Measurements from ENCODE around the gene IL1R2. TPM values are rescaled to one million over a fixed set of nuclear protein-coding genes. Genes with fewer than 3 reads are reported as not detected.

The IL1R2 gene
- total RNA-seq, 1 donor from 2014 or later, result not detected

GRCh38 chr2:102040229-102040628 is 48.5 kb downstream of the IL1R2 start:
- peaks cover 16% of the 10 kb centered on the region for H3K9me3 Mint-ChIP-seq (ENCODE audit: unreplicated experiment)
- no peak overlapping the region for H3K4me3 Mint-ChIP-seq (ENCODE audit: unreplicated experiment)
- peaks cover 6% of the 10 kb centered on the region for H3K36me3 Mint-ChIP-seq (ENCODE audit: unreplicated experiment)
- no peak for TF ChIP-seq CTCF (IDR thresholded peaks at IDR 0.05; ENCODE audit: partially characterized antibody, unreplicated experiment)
- peaks cover 17% of the 10 kb centered on the region for H3K27me3 Mint-ChIP-seq (ENCODE audit: unreplicated experiment)
- peaks cover 5% of the 10 kb centered on the region for H3K4me1 Mint-ChIP-seq (ENCODE audit: low read depth, unreplicated experiment)
- DNase-seq, result no peak
- H3K27ac Mint-ChIP-seq (ENCODE audit: unreplicated experiment), result no peak overlapping the region

- H3K9me3 Mint-ChIP-seq (ENCODE audit: unreplicated experiment), result peaks cover 16% of the 10 kb centered on the region
- DNase-seq, result no peak
- no peak overlapping the region for H3K27ac Mint-ChIP-seq (ENCODE audit: unreplicated experiment)
- H3K4me1 Mint-ChIP-seq (ENCODE audit: low read depth, unreplicated experiment), result peaks cover 5% of the 10 kb centered on the region
- no peak for TF ChIP-seq CTCF (IDR thresholded peaks at IDR 0.05; ENCODE audit: partially characterized antibody, unreplicated experiment)
- peaks cover 17% of the 10 kb centered on the region for H3K27me3 Mint-ChIP-seq (ENCODE audit: unreplicated experiment)
- no peak overlapping the region for H3K4me3 Mint-ChIP-seq (ENCODE audit: unreplicated experiment)
- peaks cover 4% of the 10 kb centered on the region for H3K36me3 Mint-ChIP-seq (ENCODE audit: unreplicated experiment)
Measured at GRCh38 chr2:102041351-102041750, 49.6 kb downstream of the IL1R2 start.

- H3K9me3 Mint-ChIP-seq (ENCODE audit: unreplicated experiment), result peaks cover 13% of the 10 kb centered on the region
- peaks cover 5% of the 10 kb centered on the region for H3K4me1 Mint-ChIP-seq (ENCODE audit: low read depth, unreplicated experiment)
- H3K27me3 Mint-ChIP-seq (ENCODE audit: unreplicated experiment), result peaks cover 14% of the 10 kb centered on the region
- TF ChIP-seq CTCF (IDR thresholded peaks at IDR 0.05; ENCODE audit: partially characterized antibody, unreplicated experiment), result no peak
- no peak overlapping the region for H3K27ac Mint-ChIP-seq (ENCODE audit: unreplicated experiment)
- no peaks in the 10 kb centered on the region for H3K36me3 Mint-ChIP-seq (ENCODE audit: unreplicated experiment)
- DNase-seq, result no peak
- H3K4me3 Mint-ChIP-seq (ENCODE audit: unreplicated experiment), result no peak overlapping the region
Measured at GRCh38 chr2:102042196-102043081, 50.7 kb downstream of the IL1R2 start.

- Mint-ChIP-seq H3K36me3 (ENCODE audit: unreplicated experiment) (no peaks in the 10 kb centered on the region), H3K9me3 (ENCODE audit: unreplicated experiment) (peaks cover 10% of the 10 kb centered on the region), H3K4me1 (ENCODE audit: low read depth, unreplicated experiment) (peaks cover 5% of the 10 kb centered on the region), H3K4me3 (ENCODE audit: unreplicated experiment) (no peak overlapping the region), H3K27me3 (ENCODE audit: unreplicated experiment) (peaks cover 11% of the 10 kb centered on the region), H3K27ac (ENCODE audit: unreplicated experiment) (no peak overlapping the region)
- TF ChIP-seq CTCF (IDR thresholded peaks at IDR 0.05; ENCODE audit: partially characterized antibody, unreplicated experiment), result no peak
- no peak for DNase-seq
Measured at GRCh38 chr2:102043560-102043959, 51.8 kb downstream of the IL1R2 start.

- Mint-ChIP-seq H3K27me3 (ENCODE audit: unreplicated experiment) (peaks cover 11% of the 10 kb centered on the region), H3K36me3 (ENCODE audit: unreplicated experiment) (no peaks in the 10 kb centered on the region), H3K27ac (ENCODE audit: unreplicated experiment) (no peak overlapping the region), H3K4me3 (ENCODE audit: unreplicated experiment) (no peak overlapping the region), H3K9me3 (ENCODE audit: unreplicated experiment) (peaks cover 9% of the 10 kb centered on the region), H3K4me1 (ENCODE audit: low read depth, unreplicated experiment) (peaks cover 5% of the 10 kb centered on the region)
- DNase-seq, result no peak
- TF ChIP-seq CTCF (IDR thresholded peaks at IDR 0.05; ENCODE audit: partially characterized antibody, unreplicated experiment), result no peak
Measured at GRCh38 chr2:102044235-102044896, 52.6 kb downstream of the IL1R2 start.
